Parathyroid adenoma (tissue), 2 donors: ENCODE data around the gene PPP2R1B.
"Not testable (repeated sequence)": the region's sequence is repeated elsewhere in the genome, so short reads cannot be mapped to it uniquely, and the experiment has no call there.

Experiments
- H2AFZ ChIP-seq: fragments of 300-600 bp; sonication (generic); one replicate; pipeline ENCODE4 v1.7.0; 2017; ENCODE audit warnings: antibody characterized with exemption, mild to moderate bottlenecking
- H3K27ac ChIP-seq: fragments of 300-600 bp; sonication (generic); one replicate; pipeline ENCODE4 v1.7.0; 2017
- H3K27me3 ChIP-seq: fragments of 300-600 bp; sonication (generic); one replicate; pipeline ENCODE4 v1.7.0; 2017; ENCODE audit warnings: low read length; ENCODE audit not compliant: control insufficient read depth, insufficient read depth
- H3K36me3 ChIP-seq: fragments of 300-600 bp; sonication (generic); one replicate; pipeline ENCODE4 v1.7.0; 2017; ENCODE audit warnings: low read length; ENCODE audit not compliant: control insufficient read depth, insufficient read depth
- H3K4me1 ChIP-seq: fragments of 300-600 bp; sonication (generic); one replicate; pipeline ENCODE4 v1.7.0; 2017; ENCODE audit warnings: control low read depth
- H3K4me2 ChIP-seq: fragments of 300-600 bp; sonication (generic); one replicate; pipeline ENCODE4 v1.7.0; 2017; ENCODE audit warnings: low read length
- H3K4me3 ChIP-seq: fragments of 300-600 bp; sonication (generic); one replicate; pipeline ENCODE4 v1.7.0; 2017; ENCODE audit warnings: low read depth, low read length
- H3K79me2 ChIP-seq: fragments of 300-600 bp; sonication (generic); one replicate; pipeline ENCODE4 v1.7.0; 2017; ENCODE audit warnings: control low read depth
- H3K9ac ChIP-seq: fragments of 300-600 bp; sonication (generic); one replicate; pipeline ENCODE4 v1.7.0; 2017; ENCODE audit warnings: mild to moderate bottlenecking
- H3K9me3 ChIP-seq: fragments of 300-600 bp; sonication (generic); one replicate; pipeline ENCODE4 v1.7.0; 2017; ENCODE audit warnings: low read length; ENCODE audit not compliant: control insufficient read depth
- TF ChIP-seq, protein P1 (sequence below): fragments of 300-600 bp; sonication (generic); IDR thresholded peaks from one replicate; pipeline ENCODE4 v1.7.0; 2017; ENCODE audit warnings: antibody characterized with exemption, mild to moderate bottlenecking
- donor health status: primary hyperparathyroidism.

The PPP2R1B gene

DNA sequence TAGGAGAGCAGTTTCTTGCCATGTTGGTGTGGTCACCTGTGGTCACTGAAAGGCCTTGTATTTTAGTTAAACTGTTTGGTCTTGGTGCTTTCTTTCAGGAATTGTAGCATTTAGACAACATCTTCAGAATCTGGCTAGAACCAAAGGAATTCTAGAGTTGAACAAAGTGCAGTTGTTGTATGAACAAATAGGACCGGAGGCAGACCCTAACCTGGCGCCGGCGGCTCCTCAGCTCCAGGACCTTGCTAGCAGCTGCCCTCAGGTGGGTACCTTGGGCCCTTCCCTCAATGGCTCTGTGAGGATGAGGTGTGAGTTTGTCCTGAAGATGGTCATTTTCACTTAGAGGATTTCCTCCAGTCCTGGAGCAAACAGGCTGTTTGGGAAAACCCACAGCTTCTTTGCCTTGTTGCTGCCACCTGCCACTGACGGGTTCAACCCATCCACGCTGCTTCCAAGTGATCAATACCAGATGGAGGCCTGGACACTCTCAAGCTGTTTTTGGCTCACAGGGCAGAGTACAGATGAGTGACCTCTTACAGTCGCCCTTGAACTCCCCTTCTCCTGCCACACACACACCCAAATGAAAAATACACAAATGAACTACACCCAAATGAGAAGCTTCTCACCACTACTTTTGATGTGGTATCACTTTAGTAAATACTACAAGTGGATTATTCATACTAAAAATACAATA, 45.2 kb downstream of the PPP2R1B start:
- TF ChIP-seq, protein P1, sequence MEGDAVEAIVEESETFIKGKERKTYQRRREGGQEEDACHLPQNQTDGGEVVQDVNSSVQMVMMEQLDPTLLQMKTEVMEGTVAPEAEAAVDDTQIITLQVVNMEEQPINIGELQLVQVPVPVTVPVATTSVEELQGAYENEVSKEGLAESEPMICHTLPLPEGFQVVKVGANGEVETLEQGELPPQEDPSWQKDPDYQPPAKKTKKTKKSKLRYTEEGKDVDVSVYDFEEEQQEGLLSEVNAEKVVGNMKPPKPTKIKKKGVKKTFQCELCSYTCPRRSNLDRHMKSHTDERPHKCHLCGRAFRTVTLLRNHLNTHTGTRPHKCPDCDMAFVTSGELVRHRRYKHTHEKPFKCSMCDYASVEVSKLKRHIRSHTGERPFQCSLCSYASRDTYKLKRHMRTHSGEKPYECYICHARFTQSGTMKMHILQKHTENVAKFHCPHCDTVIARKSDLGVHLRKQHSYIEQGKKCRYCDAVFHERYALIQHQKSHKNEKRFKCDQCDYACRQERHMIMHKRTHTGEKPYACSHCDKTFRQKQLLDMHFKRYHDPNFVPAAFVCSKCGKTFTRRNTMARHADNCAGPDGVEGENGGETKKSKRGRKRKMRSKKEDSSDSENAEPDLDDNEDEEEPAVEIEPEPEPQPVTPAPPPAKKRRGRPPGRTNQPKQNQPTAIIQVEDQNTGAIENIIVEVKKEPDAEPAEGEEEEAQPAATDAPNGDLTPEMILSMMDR: no peak
- no peak overlapping the region for H3K27ac ChIP-seq

GRCh38 chr11:111719379-111719778, 46.8 kb downstream of the PPP2R1B start:
- no peak overlapping the region for H3K27ac ChIP-seq
- no peak overlapping the region for H3K4me3 ChIP-seq
- no peaks in the 10 kb centered on the region for H3K79me2 ChIP-seq
- H3K4me2 ChIP-seq: no peak overlapping the region
- H3K9me3 ChIP-seq: no peaks in the 10 kb centered on the region
- H3K36me3 ChIP-seq: no peaks in the 10 kb centered on the region
- no peak overlapping the region for H2AFZ ChIP-seq
- H3K9ac ChIP-seq: no peak overlapping the region
- H3K4me1 ChIP-seq: peaks cover 3% of the 10 kb centered on the region
- H3K27me3 ChIP-seq: no peaks in the 10 kb centered on the region
- TF ChIP-seq, protein P1: no peak

More for the DNA sequence above, 45.2 kb downstream of the PPP2R1B start:
- no peaks in the 10 kb centered on the region for H3K79me2 ChIP-seq
- H3K36me3 ChIP-seq: no peaks in the 10 kb centered on the region
- no peaks in the 10 kb centered on the region for H3K4me1 ChIP-seq
- H3K9ac ChIP-seq: no peak overlapping the region
- no peak overlapping the region for H2AFZ ChIP-seq
- H3K9me3 ChIP-seq: no peaks in the 10 kb centered on the region
- H3K4me2 ChIP-seq: no peak overlapping the region
- no peak overlapping the region for H3K4me3 ChIP-seq
- H3K27me3 ChIP-seq: no peaks in the 10 kb centered on the region

GRCh38 chr11:111718859-111719258, 47.3 kb downstream of the PPP2R1B start:
- Histone ChIP-seq H3K9ac (no peak overlapping the region), H3K79me2 (no peaks in the 10 kb centered on the region), H3K4me3 (no peak overlapping the region), H3K4me1 (peaks cover 3% of the 10 kb centered on the region), H2AFZ (no peak overlapping the region), H3K9me3 (no peaks in the 10 kb centered on the region), H3K27ac (no peak overlapping the region), H3K27me3 (no peaks in the 10 kb centered on the region), H3K36me3 (no peaks in the 10 kb centered on the region), H3K4me2 (no peak overlapping the region)
- TF ChIP-seq, protein P1: no peak

- no peak overlapping the region for H3K27ac ChIP-seq
- no peak overlapping the region for H3K4me3 ChIP-seq
- no peaks in the 10 kb centered on the region for H3K36me3 ChIP-seq
- H3K79me2 ChIP-seq: no peaks in the 10 kb centered on the region
- H3K4me2 ChIP-seq: no peak overlapping the region
- H3K27me3 ChIP-seq: no peaks in the 10 kb centered on the region
- H3K9ac ChIP-seq: no peak overlapping the region
- H2AFZ ChIP-seq: no peak overlapping the region
- H3K9me3 ChIP-seq: no peaks in the 10 kb centered on the region
- TF ChIP-seq, protein P1: no peak
- peaks cover 3% of the 10 kb centered on the region for H3K4me1 ChIP-seq
Measured at GRCh38 chr11:111718436-111718835, 47.8 kb downstream of the PPP2R1B start.

DNA sequence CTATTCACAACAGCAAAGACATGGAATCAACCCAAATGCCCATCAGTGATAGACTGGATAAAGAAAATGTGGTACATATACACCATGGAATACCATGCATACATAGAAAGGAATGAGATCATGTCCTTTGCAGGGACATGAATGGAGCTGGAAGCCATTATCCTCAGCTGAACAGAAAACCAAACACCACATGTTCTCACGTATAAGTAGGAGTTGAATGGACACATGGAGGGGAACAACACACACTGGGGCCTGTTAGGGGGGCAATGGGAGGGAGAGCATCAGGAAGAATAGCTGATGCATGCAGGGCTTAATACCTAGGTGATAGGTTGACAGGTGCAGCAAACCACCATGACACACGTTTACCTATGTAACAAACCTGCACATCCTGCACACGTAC, 48.5 kb downstream of the PPP2R1B start:
- H3K4me1 ChIP-seq, H3K9ac ChIP-seq, H3K36me3 ChIP-seq, H3K4me3 ChIP-seq, H3K4me2 ChIP-seq, H3K27me3 ChIP-seq, H3K79me2 ChIP-seq, H3K9me3 ChIP-seq, H2AFZ ChIP-seq, H3K27ac ChIP-seq: not testable (repeated sequence)
